Heart left ventricle (tissue), 16 donors: ENCODE measurements around the gene TTLL11. TPM values are rescaled to one million over a fixed set of nuclear protein-coding genes. Genes with fewer than 3 reads are reported as not detected.
"Not testable (repeated sequence)": the region's sequence is repeated elsewhere in the genome, so short reads cannot be mapped to it uniquely, and the experiment has no call there.

Experiments used
- ATAC-seq, 4 donors: fragments of 200-7000 bp; cut with Tn5 transposase; one replicate each; pipeline ENCODE4 v1.9.1; 2020 to 2022; ENCODE audit warnings: moderate library complexity in 4 of 4, mild to moderate bottlenecking in 3 of 4, moderate number of reproducible peaks in 1 of 4
- DNase-seq, 5 donors: peaks; one replicate each; pipeline ENCODE4 v3.0.0-alpha.2; 2020
- H3K27ac ChIP-seq, 12 donors: fragments of 200-600 bp; sonication (generic) in 4 of 12; one replicate each; pipeline versions ENCODE4 v1.5.0 to v1.8.0; 2016 to 2022; ENCODE audit warnings: mild to moderate bottlenecking in 2 of 12
- H3K27me3 ChIP-seq, 9 donors: fragments of 200-600 bp; sonication (generic) in 2 of 9; one replicate each; pipeline versions ENCODE4 v1.5.1 to v1.8.0; 2016 to 2022; ENCODE audit warnings: mild to moderate bottlenecking in 3 of 9
- H3K36me3 ChIP-seq, 9 donors: fragments of 200-600 bp; sonication (generic) in 2 of 9; one replicate each; pipeline versions ENCODE4 v1.5.0 to v1.8.0; 2018 to 2022; ENCODE audit warnings: mild to moderate bottlenecking in 2 of 9
- H3K4me1 ChIP-seq, 12 donors: fragments of 200-600 bp; sonication (generic) in 4 of 12; one replicate each; pipeline versions ENCODE4 v1.5.0 to v1.8.0; 2016 to 2022; ENCODE audit warnings: mild to moderate bottlenecking in 3 of 12
- H3K4me3 ChIP-seq, 12 donors: fragments of 200-600 bp; sonication (generic) in 4 of 12; one replicate each; pipeline versions ENCODE4 v1.5.0 to v1.8.0; 2017 to 2022; ENCODE audit warnings: mild to moderate bottlenecking in 9 of 12, moderate library complexity in 4 of 12
- H3K9me3 ChIP-seq, 12 donors: fragments of 200-600 bp; sonication (generic) in 4 of 12; one replicate each; pipeline versions ENCODE4 v1.5.0 to v1.8.0; 2016 to 2022; ENCODE audit warnings: mild to moderate bottlenecking in 1 of 12
- CTCF ChIP-seq, 12 donors: fragments of 200-600 bp; sonication (generic) in 4 of 12; IDR thresholded peaks; one replicate each; pipeline versions ENCODE4 v1.5.0 to v1.8.0; 2018 to 2022; ENCODE audit warnings: antibody characterized with exemption in 12 of 12, mild to moderate bottlenecking in 5 of 12
- POLR2A ChIP-seq, 2 donors: fragments of 450-650 bp; IDR thresholded peaks; one replicate each; pipeline ENCODE4 v1.6.1; 2017; ENCODE audit warnings: antibody characterized with exemption in 2 of 2, mild to moderate bottlenecking in 2 of 2, moderate library complexity in 2 of 2
- WGBS, 4 donors: extraction: QIAGEN DNeasy Blood & Tissue Kit in 2 of 4; methylation state at CpG; one replicate each; pipeline versions ENCODE4 v1.1.5 to v1.1.7; 2013 to 2018; 5-methylcytosine and 5-hydroxymethylcytosine counted together
- intact Hi-C, 10 donors: fragments of 100-400 bp; cut with DNase I; formaldehyde crosslinking; loops; one replicate each; pipeline versions ENCODE4 v1.11.1 to v1.14.2; 2022
- polyA plus RNA-seq, 2 donors: library from polyadenylated mRNA; stranded (reverse); fragments of 200-250 nt; gene quantifications; one replicate each; pipeline ENCODE4 v1.2.3, GENCODE V29; 2013
- total RNA-seq, 9 donors: library from RNA; depleted of rRNA in 2 of 9; stranded (reverse); fragments of >200 nt in 2 of 9; fragmentation: NEBNext Ultra II Directional in 3 of 9; extraction: Animal tissue kit (Norgen Biotek cat#: 25700) in 3 of 9; gene quantifications; one replicate each; pipeline versions ENCODE4 v1.1.0 to v1.2.4, GENCODE V29; 2016 to 2023
- donor health status: ischemic (EF 13 %, LVEDD 7.1; RV severe dilation, severe dysfunction).
- donor health status: healthy with polysubstance abuse.
- donor health status: DM: no; HTN: yes; CAD: no.
- donor health status: DM: no; HTN: no; CAD: no.
- donor health status: ischemic (EF 25% LVEDD 6.9; RV normal size, moderate dysfunction).
- donor health status: ischemic (EF 25% LVEDD 5.7; RV mildly dilated, moderate dysfunction).
- donor health status: healthy.
- donor health status: DM: yes; HTN: yes; CAD: no.
- donor health status: ischemic (EF 35%, LVEDD 5.7; RV mildly dilated, moderate dysfunction).
- donor health status: nonischemic (EF 11% LVEDD 7.7; RV severe dilation, severe dysfunction).
- donor health status: DM: yes; HTN: yes; CAD: no.
- donor health status: PGD.
- donor health status: ischemic (EF 29% LVEDD 5.4; RV normal size, mild dysfunction).
- donor health status: nonischemic (EF 23%, LVEDD 6.1; RV moderate dilation, normal function).

The TTLL11 gene
- total and polyA plus RNA-seq, 11 donors = 2.7 to 10.9 (median 7.9) TPM

GRCh38 chr9:122119166-122119521, 26.0 kb upstream of the TTLL11 start:
- intact Hi-C loops = no loop called here
- Histone ChIP-seq H3K9me3 (no peaks in the 10 kb centered on the region), H3K27me3 (no peaks in the 10 kb centered on the region), H3K27ac (no peak overlapping the region), H3K36me3 (no peaks in the 10 kb centered on the region), H3K4me3 (no peak overlapping the region), H3K4me1 (no peaks in the 10 kb centered on the region)
- no peak for ATAC-seq
- DNase-seq = no peak
- WGBS, 4 donors = 84 to 90% (median 88%) methylated on average over 13 of the region's 13 CpGs
- no peak for TF ChIP-seq POLR2A (IDR thresholded peaks at IDR 0.05)
- TF ChIP-seq CTCF (IDR thresholded peaks at IDR 0.05) = no peak

GRCh38 chr9:122118343-122119165, 25.4 kb upstream of the TTLL11 start:
- Histone ChIP-seq H3K36me3 (no peaks in the 10 kb centered on the region), H3K4me1 (no peaks in the 10 kb centered on the region), H3K27me3 (no peaks in the 10 kb centered on the region), H3K4me3 (no peak overlapping the region), H3K27ac (no peak overlapping the region), H3K9me3 (no peaks in the 10 kb centered on the region)
- ATAC-seq (no peak), DNase-seq (no peak)
- TF ChIP-seq POLR2A (IDR thresholded peaks at IDR 0.05) = no peak
- TF ChIP-seq CTCF (IDR thresholded peaks at IDR 0.05) = no peak
- intact Hi-C loops = no loop called here
- 74 to 85% (median 84%) methylated on average over 5 of the region's 5 CpGs for WGBS, 4 donors

GRCh38 chr9:122117241-122117640, 24.1 kb upstream of the TTLL11 start:
- intact Hi-C loops, H3K4me1 ChIP-seq, H3K36me3 ChIP-seq, H3K4me3 ChIP-seq, H3K9me3 ChIP-seq, H3K27ac ChIP-seq, ATAC-seq, DNase-seq, H3K27me3 ChIP-seq: not testable (repeated sequence)
- 75 to 84% (median 80%) methylated on average over 9 of the region's 9 CpGs for WGBS, 4 donors

- no peaks in the 10 kb centered on the region for H3K27me3 ChIP-seq
- TF ChIP-seq POLR2A (IDR thresholded peaks at IDR 0.05) = no peak
- TF ChIP-seq CTCF (IDR thresholded peaks at IDR 0.05) = no peak
- no peaks in the 10 kb centered on the region for H3K9me3 ChIP-seq
- no peaks in the 10 kb centered on the region for H3K4me1 ChIP-seq
- ATAC-seq = no peak
- 89 to 94% (median 93%) methylated on average over 8 to 10 of the region's 10 CpGs for WGBS, 4 donors
- intact Hi-C loops = no loop called here
- no peaks in the 10 kb centered on the region for H3K36me3 ChIP-seq
- no peak overlapping the region for H3K4me3 ChIP-seq
- no peak overlapping the region for H3K27ac ChIP-seq
- DNase-seq = no peak
These were observed 23.5 kb upstream of the TTLL11 start for GRCh38 chr9:122116448-122117173.
